IMR-90 (cell line): ENCODE data around the gene HOXA2.

ENCODE experiments used
- BHLHE40 ChIP-seq: fragments of 150-350 bp; IDR thresholded peaks from 2 replicates; pipeline ENCODE4 v1.6.1; 2016; ENCODE audit warnings: mild to moderate bottlenecking, low read depth, low read length
- CEBPB ChIP-seq: IDR thresholded peaks from 2 replicates; pipeline ENCODE4 v1.6.1; 2012; ENCODE audit warnings: low read depth, low read length, improper control_type of control experiment
- ELK1 ChIP-seq: fragments of 150-350 bp; IDR thresholded peaks from 2 replicates; pipeline ENCODE4 v1.6.1; 2016; ENCODE audit warnings: low read depth, mild to moderate bottlenecking, low read length, moderate library complexity, borderline replicate concordance
- MAFK ChIP-seq: IDR thresholded peaks from 2 replicates; pipeline ENCODE4 v1.6.1; 2012; ENCODE audit warnings: low read depth, low read length, improper control_type of control experiment
- MAZ ChIP-seq: IDR thresholded peaks from 2 replicates; pipeline ENCODE4 v1.6.1; 2012; ENCODE audit warnings: low read depth, mild to moderate bottlenecking, low read length, improper control_type of control experiment, moderate library complexity, borderline replicate concordance
- MXI1 ChIP-seq: IDR thresholded peaks from 2 replicates; pipeline ENCODE4 v1.6.1; 2012; ENCODE audit warnings: low read depth, mild to moderate bottlenecking, low read length, moderate library complexity, borderline replicate concordance
- NFE2L2 ChIP-seq: fragments of 150-350 bp; IDR thresholded peaks from 2 replicates; pipeline ENCODE4 v1.6.1; 2016; ENCODE audit warnings: low read depth, mild to moderate bottlenecking, low read length
- POLR2A ChIP-seq: IDR thresholded peaks from 2 replicates; pipeline ENCODE4 v1.6.1; 2012; ENCODE audit warnings: mild to moderate bottlenecking, low read depth, low read length
- RAD21 ChIP-seq: IDR thresholded peaks from 2 replicates; pipeline ENCODE4 v1.6.1; 2012; ENCODE audit warnings: low read length, improper control_type of control experiment
- RFX5 ChIP-seq: IDR thresholded peaks from 2 replicates; pipeline ENCODE4 v1.8.0; 2012; ENCODE audit warnings: low read depth, mild to moderate bottlenecking, low read length, moderate library complexity
- SMC3 ChIP-seq: fragments of 150-350 bp; IDR thresholded peaks from 2 replicates; pipeline ENCODE4 v1.6.1; 2016; ENCODE audit warnings: low read depth, mild to moderate bottlenecking, antibody characterized with exemption, low read length, moderate library complexity
- TF ChIP-seq, protein P1 (sequence below): conservative IDR thresholded peaks from 2 replicates; pipeline ENCODE4 v1.5.1; 2012; ENCODE audit warnings: mild to moderate bottlenecking, low read depth, low read length, improper control_type of control experiment
- TF ChIP-seq, protein P2 (sequence below): fragments of 150-350 bp; IDR thresholded peaks from 2 replicates; pipeline ENCODE4 v1.6.1; 2017; ENCODE audit warnings: mild to moderate bottlenecking, antibody characterized with exemption, low read length, low read depth

DNA sequence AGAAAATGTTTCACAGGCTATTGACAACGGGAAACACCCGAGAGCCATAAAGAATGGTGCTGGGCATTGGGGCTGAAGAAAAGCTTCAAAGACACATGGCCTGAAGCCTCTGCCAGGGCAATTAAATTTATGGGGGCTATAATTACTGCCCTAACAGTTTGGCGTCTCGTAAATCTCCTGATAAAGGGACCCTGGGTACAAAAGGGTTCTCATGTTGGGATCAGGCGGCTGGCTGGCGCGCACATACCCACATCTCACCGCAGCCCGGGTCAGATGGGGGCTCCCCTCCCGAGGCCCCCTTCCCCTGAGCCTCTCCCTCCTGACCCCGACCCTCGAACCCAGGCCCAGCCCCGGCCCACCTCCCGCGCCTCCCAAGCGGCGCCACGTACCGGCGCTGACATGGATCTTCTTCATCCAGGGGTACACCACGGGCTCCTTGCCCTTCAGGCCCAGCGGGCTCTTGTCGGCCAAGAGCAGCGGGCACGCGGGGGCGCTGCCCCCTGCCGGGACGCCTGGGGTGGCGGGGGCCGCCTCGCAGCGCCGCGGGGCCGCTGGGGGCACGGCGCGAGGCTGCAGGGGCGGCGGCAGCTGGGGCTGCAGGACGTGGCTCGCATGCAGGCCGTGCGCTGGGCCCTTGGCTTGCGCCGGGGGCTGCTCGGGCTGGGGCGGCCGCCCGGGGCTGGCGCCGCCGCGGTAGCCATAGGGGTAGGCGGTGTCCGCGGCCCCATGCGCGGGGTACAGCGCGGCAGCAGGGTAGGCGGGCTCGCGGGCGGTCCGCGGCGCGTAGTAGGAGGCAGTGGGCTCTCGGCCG is 27.5 kb upstream of the HOXA2 start:
- TF ChIP-seq RAD21 (peak; percentile 19; the same call in 1 of the 2 replicates), RFX5 (no peak), NFE2L2 (no peak), ELK1 (no peak), SMC3 (no peak; the same call in 1 of the 2 replicates), POLR2A (peak; percentile 35; the same call in 1 of the 2 replicates), CEBPB (no peak), MXI1 (peak; percentile 46; the same call in 1 of the 2 replicates), MAZ (0 out of 2 replicates have a peak, but pooled peaks have one; percentile 31), BHLHE40 (0 out of 2 replicates have a peak, but pooled peaks have one; percentile 12), MAFK (no peak)
- TF ChIP-seq, protein P1, sequence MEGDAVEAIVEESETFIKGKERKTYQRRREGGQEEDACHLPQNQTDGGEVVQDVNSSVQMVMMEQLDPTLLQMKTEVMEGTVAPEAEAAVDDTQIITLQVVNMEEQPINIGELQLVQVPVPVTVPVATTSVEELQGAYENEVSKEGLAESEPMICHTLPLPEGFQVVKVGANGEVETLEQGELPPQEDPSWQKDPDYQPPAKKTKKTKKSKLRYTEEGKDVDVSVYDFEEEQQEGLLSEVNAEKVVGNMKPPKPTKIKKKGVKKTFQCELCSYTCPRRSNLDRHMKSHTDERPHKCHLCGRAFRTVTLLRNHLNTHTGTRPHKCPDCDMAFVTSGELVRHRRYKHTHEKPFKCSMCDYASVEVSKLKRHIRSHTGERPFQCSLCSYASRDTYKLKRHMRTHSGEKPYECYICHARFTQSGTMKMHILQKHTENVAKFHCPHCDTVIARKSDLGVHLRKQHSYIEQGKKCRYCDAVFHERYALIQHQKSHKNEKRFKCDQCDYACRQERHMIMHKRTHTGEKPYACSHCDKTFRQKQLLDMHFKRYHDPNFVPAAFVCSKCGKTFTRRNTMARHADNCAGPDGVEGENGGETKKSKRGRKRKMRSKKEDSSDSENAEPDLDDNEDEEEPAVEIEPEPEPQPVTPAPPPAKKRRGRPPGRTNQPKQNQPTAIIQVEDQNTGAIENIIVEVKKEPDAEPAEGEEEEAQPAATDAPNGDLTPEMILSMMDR: peak; percentile 39
- TF ChIP-seq, protein P2, sequence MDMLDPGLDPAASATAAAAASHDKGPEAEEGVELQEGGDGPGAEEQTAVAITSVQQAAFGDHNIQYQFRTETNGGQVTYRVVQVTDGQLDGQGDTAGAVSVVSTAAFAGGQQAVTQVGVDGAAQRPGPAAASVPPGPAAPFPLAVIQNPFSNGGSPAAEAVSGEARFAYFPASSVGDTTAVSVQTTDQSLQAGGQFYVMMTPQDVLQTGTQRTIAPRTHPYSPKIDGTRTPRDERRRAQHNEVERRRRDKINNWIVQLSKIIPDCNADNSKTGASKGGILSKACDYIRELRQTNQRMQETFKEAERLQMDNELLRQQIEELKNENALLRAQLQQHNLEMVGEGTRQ: no peak
